ENCODE data around the gene DNAH3.
A peak's percentile ranks its signal among the peaks of the same experiment; 100 is the strongest.

DNAH3 gene

DNA sequence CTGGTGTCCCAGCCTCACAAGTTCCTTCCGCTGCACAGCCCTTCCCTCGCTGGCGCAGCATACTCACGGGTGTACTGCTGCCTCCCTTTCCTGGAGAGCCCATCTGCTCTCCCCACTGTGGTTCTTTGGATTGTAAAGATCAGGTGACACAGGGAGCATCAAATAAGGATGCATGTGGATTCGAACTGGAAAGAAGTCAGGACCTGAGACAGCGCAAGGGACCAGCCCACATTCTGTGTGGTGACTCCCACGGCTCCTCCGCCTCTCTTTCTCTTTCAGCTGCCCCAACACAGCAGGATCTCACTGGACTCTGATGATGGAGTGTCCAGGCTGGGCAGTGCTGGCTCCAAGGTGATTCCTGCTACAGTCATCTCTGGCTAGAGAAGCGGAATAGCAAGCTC lies 15.9 kb upstream of the DNAH3 start:
- no peak overlapping the region for H3K4me3 ChIP-seq (ENCODE audit: low read depth, low read length)
- peak; percentile 27 for DNase-seq (ENCODE audit: low read depth)
- no peak for TF ChIP-seq POLR2A (IDR thresholded peaks at IDR 0.05; ENCODE audit: extremely low read depth, insufficient read length)
- TF ChIP-seq MYC (IDR thresholded peaks at IDR 0.05; ENCODE audit: low read depth, low read length), result no peak

DNA sequence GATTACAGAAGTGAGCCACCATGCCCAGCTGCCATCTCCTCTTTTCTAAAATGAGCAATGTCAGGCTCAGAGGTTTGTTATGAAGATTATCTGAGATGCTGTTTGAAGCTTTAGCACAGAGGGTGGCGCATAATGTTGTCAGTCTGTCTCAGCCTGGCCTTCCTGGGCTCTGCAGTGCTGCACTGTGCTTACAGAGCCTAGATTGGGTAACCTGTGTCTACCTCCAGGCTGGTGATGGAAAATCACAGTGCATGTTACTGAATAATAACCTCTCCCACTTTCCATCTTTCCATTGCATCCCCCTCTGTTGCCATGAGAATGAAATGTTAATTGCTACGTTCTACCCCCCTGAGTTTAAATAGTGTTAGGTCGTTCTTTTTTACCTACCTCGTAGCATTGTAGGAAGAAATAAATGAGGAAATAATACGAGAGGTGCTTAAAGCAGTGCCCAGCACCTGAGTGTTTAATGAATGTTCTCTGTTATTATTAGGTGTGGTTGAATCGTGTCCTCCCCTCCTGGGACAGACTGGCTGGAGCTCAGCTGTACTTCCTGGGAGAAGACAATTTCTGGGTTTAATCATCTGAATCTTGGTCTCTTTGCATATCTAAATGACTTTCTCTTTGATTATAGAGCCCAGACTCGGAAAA lies 14.0 kb upstream of the DNAH3 start:
- no peak for DNase-seq (ENCODE audit: low read depth)
- TF ChIP-seq MAX (IDR thresholded peaks at IDR 0.05; ENCODE audit: low read depth, low read length) (no peak), POLR2A (IDR thresholded peaks at IDR 0.05; ENCODE audit: extremely low read depth, insufficient read length) (no peak), MYC (IDR thresholded peaks at IDR 0.05; ENCODE audit: low read depth, low read length) (no peak)
- TF ChIP-seq, protein P1, sequence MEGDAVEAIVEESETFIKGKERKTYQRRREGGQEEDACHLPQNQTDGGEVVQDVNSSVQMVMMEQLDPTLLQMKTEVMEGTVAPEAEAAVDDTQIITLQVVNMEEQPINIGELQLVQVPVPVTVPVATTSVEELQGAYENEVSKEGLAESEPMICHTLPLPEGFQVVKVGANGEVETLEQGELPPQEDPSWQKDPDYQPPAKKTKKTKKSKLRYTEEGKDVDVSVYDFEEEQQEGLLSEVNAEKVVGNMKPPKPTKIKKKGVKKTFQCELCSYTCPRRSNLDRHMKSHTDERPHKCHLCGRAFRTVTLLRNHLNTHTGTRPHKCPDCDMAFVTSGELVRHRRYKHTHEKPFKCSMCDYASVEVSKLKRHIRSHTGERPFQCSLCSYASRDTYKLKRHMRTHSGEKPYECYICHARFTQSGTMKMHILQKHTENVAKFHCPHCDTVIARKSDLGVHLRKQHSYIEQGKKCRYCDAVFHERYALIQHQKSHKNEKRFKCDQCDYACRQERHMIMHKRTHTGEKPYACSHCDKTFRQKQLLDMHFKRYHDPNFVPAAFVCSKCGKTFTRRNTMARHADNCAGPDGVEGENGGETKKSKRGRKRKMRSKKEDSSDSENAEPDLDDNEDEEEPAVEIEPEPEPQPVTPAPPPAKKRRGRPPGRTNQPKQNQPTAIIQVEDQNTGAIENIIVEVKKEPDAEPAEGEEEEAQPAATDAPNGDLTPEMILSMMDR (IDR thresholded peaks at IDR 0.05; ENCODE audit: low read depth, low read length), result no peak
- no peak overlapping the region for H3K4me3 ChIP-seq (ENCODE audit: low read depth, low read length)

GRCh38 chr16:21163576-21163975 lies 12.9 kb upstream of the DNAH3 start:
- no peak overlapping the region for H3K4me3 ChIP-seq (ENCODE audit: low read depth, low read length)
- no peak for DNase-seq (ENCODE audit: low read depth)
- no peak for TF ChIP-seq MYC (IDR thresholded peaks at IDR 0.05; ENCODE audit: low read depth, low read length)
- no peak for TF ChIP-seq POLR2A (IDR thresholded peaks at IDR 0.05; ENCODE audit: extremely low read depth, insufficient read length)
- no peak for TF ChIP-seq MAX (IDR thresholded peaks at IDR 0.05; ENCODE audit: low read depth, low read length)
- TF ChIP-seq, protein P1 (IDR thresholded peaks at IDR 0.05; ENCODE audit: low read depth, low read length), result no peak

GRCh38 chr16:21162661-21163151 lies 12.1 kb upstream of the DNAH3 start:
- H3K4me3 ChIP-seq (ENCODE audit: low read depth, low read length), result no peak overlapping the region
- no peak for DNase-seq (ENCODE audit: low read depth)
- TF ChIP-seq MAX (IDR thresholded peaks at IDR 0.05; ENCODE audit: low read depth, low read length) (no peak), POLR2A (IDR thresholded peaks at IDR 0.05; ENCODE audit: extremely low read depth, insufficient read length) (no peak), MYC (IDR thresholded peaks at IDR 0.05; ENCODE audit: low read depth, low read length) (no peak)
- TF ChIP-seq, protein P1 (IDR thresholded peaks at IDR 0.05; ENCODE audit: low read depth, low read length), result no peak

GRCh38 chr16:21161211-21161610 lies 10.6 kb upstream of the DNAH3 start:
- no peak overlapping the region for H3K4me3 ChIP-seq (ENCODE audit: low read depth, low read length)
- TF ChIP-seq, protein P1 (IDR thresholded peaks at IDR 0.05; ENCODE audit: low read depth, low read length), result no peak
- no peak for TF ChIP-seq POLR2A (IDR thresholded peaks at IDR 0.05; ENCODE audit: extremely low read depth, insufficient read length)
- no peak for TF ChIP-seq MYC (IDR thresholded peaks at IDR 0.05; ENCODE audit: low read depth, low read length)
- no peak for TF ChIP-seq MAX (IDR thresholded peaks at IDR 0.05; ENCODE audit: low read depth, low read length)
- DNase-seq (ENCODE audit: low read depth), result no peak

- H3K4me3 ChIP-seq (ENCODE audit: low read depth, low read length), result no peak overlapping the region
- TF ChIP-seq MYC (IDR thresholded peaks at IDR 0.05; ENCODE audit: low read depth, low read length) (no peak), MAX (IDR thresholded peaks at IDR 0.05; ENCODE audit: low read depth, low read length) (no peak), POLR2A (IDR thresholded peaks at IDR 0.05; ENCODE audit: extremely low read depth, insufficient read length) (no peak)
- TF ChIP-seq, protein P1 (IDR thresholded peaks at IDR 0.05; ENCODE audit: low read depth, low read length), result no peak
- no peak for DNase-seq (ENCODE audit: low read depth)
Observed at GRCh38 chr16:21160276-21160675, 9.6 kb upstream of the DNAH3 start.

Data from NB4 (cell line).